Effector memory CD8-positive, alpha-beta T cell (primary cell): ENCODE measurements around the gene PYGO2.

Experiments used
- ATAC-seq: fragments of 150-1000 bp; cut with Tn5 transposase; replicated peaks from 2 replicates; pipeline ENCODE4 v1.10.0; 2021; ENCODE audit warnings: mild to moderate bottlenecking, moderate library complexity
- DNase-seq, 3 experiments: peaks; one replicate each; pipeline ENCODE4 v3.0.0; 2021
- H3K27ac Mint-ChIP-seq, 2 donors: one replicate each; pipeline ENCODE4 v1.8.0; 2022; ENCODE audit warnings: mild to moderate bottlenecking in 2 of 2, mixed read lengths in 2 of 2, moderate library complexity in 2 of 2
- H3K27me3 Mint-ChIP-seq, 2 donors: one replicate each; pipeline ENCODE4 v1.8.0; 2022; ENCODE audit warnings: mixed read lengths in 2 of 2
- H3K36me3 Mint-ChIP-seq: one replicate; pipeline ENCODE4 v1.8.0; 2022; ENCODE audit warnings: mild to moderate bottlenecking, moderate library complexity, mixed read lengths; ENCODE audit not compliant: insufficient read depth
- H3K4me1 Mint-ChIP-seq, 2 donors: one replicate each; pipeline ENCODE4 v1.8.0; 2022; ENCODE audit warnings: low read depth in 2 of 2, mixed read lengths in 2 of 2
- H3K4me3 Mint-ChIP-seq, 2 donors: one replicate each; pipeline ENCODE4 v1.8.0; 2022; ENCODE audit warnings: mild to moderate bottlenecking in 2 of 2, mixed read lengths in 2 of 2, moderate library complexity in 2 of 2
- H3K9me3 Mint-ChIP-seq, 2 donors: one replicate each; pipeline ENCODE4 v1.8.0; 2022; ENCODE audit warnings: mixed read lengths in 2 of 2

The PYGO2 gene

DNA sequence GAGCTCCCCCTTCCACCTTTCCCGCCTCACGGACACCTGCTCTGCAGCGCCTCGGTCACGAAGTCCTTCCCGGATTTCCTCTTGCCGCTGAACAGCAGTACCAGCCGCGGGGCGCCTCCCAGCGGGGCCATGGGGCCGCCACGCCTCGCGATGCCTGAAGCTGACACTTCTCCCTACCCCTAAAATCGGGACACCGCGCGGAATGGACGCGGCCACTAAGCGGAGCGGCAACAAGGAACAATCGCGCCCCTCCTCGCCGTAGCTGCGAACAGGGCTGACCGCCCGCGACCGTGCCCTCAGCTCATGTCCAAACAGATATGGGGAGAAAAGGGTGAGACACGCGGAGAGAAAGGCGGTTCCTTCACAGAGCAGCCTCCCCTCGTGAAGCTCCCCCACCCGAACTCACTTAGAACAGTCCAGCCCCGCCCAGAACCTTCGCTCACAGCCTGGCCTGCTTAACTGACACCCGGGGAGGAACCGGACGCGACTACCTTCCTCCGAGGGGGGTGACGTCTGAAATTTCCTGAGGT is 25.0 kb downstream of the PYGO2 start, which contains the start of gene PMVK:
PMVK (minus strand) TSS at position 165 of the 530 bp plus-strand sequence; CDS start at position 131, 34 bp downstream.
- peak within 1 kb of the TSS; percentile 91 to 94 for H3K4me3 Mint-ChIP-seq
- no peaks in the 10 kb centered on the region for H3K9me3 Mint-ChIP-seq

DNA sequence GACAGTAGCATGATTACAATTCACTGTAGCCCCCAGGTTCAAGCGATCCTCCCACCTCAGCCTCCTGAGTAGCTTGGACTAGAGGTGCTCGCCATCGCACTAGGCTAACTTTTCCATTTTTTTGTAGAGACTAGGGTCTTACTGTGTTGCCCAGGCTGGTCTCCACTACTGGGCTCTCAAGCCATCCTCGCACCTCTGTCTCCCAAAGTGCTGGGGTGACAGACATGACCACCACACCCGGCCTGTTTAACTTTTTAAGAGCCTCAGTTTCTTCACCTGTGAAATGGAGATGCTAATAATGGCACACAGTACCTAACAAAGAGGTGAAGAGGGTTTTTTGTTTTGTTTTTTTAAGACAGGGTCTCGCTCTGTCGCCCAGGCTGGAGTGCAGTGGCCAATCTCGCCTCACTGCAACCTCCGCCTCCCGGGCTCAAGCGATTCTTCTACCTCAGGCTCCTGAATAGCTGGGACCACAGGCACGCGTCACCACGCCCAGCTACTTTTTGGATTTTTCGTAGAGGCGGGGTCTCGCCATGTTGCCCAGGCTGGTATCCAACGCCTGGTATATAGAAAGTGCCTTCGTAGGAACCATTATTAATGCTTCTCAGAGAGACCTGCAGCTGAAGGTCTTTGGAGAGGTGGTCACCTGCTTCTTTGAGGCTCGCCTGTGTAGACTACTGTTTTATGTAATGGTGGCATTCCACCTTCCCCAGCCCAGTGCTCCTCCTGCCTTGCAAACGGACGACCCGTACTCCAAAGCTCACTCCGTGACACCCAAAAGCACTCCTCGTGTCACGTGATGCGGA is 25.6 kb downstream of the PYGO2 start:
- Mint-ChIP-seq H3K9me3 (no peaks in the 10 kb centered on the region), H3K4me3 (peak overlapping the region; percentile 91 to 94), H3K4me1 (peaks cover 39 to 41% of the 10 kb centered on the region in 2 donors), H3K36me3 (peaks cover 45% of the 10 kb centered on the region), H3K27me3 (no peaks in the 10 kb centered on the region), H3K27ac (peak overlapping the region; percentile 99 to 100)
- ATAC-seq (no peak), DNase-seq (no peak)

More for the DNA sequence above, 25.0 kb downstream of the PYGO2 start, which contains the start of gene PMVK:
- H3K27ac Mint-ChIP-seq = peak within 1 kb of the TSS; percentile 99 to 100
- H3K36me3 Mint-ChIP-seq = peaks cover 43% of the 10 kb centered on the region
- H3K4me1 Mint-ChIP-seq = peaks cover 45 to 46% of the 10 kb centered on the region in 2 donors
- ATAC-seq = peak; percentile 79
- peak; percentile 93 to 96 (median 94) for DNase-seq
- no peaks in the 10 kb centered on the region for H3K27me3 Mint-ChIP-seq

DNA sequence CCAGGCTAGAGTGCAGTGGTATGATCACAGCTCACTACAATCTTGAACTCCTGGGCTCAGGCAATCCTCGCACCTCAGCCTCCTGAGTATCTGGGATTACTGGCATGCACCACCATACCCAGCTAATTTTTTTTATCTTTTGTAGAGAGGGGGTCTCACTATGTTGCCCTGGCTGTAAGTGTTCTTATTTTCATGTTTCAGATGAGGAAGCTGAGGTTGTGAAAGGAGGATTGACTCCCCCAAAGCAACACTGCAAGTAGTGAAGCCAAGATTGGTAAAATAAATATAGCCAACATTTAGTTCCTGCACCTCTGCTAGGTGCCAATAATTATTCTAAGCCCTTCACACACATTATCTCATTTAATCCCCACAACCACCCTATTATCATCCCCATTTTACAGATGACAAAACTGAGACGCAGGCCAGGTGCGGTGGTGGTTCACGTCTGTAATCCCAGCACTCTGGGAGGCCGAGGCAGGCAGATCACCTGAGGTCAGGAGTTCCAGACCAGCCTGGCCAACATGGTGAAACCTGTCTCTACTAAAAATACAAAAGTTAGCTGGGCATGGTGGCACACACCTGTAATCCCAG is 27.1 kb downstream of the PYGO2 start:
- peak overlapping the region in 1 of 2 donors; percentile 91 for H3K4me3 Mint-ChIP-seq
- peaks cover 29 to 30% of the 10 kb centered on the region in 2 donors for H3K4me1 Mint-ChIP-seq
- H3K9me3 Mint-ChIP-seq = no peaks in the 10 kb centered on the region
- ATAC-seq (no peak), DNase-seq (no peak)
- H3K36me3 Mint-ChIP-seq = peaks cover 39% of the 10 kb centered on the region
- peak overlapping the region in 1 of 2 donors; percentile 60 for H3K27ac Mint-ChIP-seq
- H3K27me3 Mint-ChIP-seq = no peaks in the 10 kb centered on the region

DNA sequence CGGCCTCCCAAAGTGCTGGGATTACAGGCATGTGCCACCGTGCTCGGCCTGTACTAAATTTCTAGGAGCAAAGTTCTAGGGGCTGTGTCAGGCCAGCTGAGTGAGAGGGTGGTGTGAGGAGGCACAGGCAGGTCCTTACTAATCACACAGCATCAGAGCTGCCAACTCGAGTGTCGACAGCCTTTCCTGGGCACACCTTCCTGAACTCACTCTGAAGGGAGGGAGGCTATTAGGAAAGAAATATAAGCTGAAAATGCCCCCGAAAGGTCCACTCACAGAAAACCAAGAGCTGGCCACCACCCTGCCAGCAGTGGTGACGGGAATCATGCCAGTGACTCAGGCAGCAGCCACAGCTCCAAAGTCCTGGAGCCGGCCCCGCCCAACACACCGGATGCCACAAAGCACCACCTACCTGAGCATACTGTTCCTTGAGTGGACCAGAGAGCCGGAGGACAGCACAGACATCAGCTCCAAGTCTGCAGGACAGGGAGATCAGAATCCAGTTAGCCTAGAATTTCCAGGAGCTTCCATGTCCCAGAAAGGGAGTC is 29.6 kb downstream of the PYGO2 start:
- no peak for DNase-seq
- peaks cover 26% of the 10 kb centered on the region for H3K36me3 Mint-ChIP-seq
- no peak overlapping the region for H3K27ac Mint-ChIP-seq
- H3K4me1 Mint-ChIP-seq = peaks cover 14 to 17% of the 10 kb centered on the region in 2 donors
- no peak for ATAC-seq
- no peaks in the 10 kb centered on the region for H3K27me3 Mint-ChIP-seq
- no peaks in the 10 kb centered on the region for H3K9me3 Mint-ChIP-seq
- no peak overlapping the region for H3K4me3 Mint-ChIP-seq

DNA sequence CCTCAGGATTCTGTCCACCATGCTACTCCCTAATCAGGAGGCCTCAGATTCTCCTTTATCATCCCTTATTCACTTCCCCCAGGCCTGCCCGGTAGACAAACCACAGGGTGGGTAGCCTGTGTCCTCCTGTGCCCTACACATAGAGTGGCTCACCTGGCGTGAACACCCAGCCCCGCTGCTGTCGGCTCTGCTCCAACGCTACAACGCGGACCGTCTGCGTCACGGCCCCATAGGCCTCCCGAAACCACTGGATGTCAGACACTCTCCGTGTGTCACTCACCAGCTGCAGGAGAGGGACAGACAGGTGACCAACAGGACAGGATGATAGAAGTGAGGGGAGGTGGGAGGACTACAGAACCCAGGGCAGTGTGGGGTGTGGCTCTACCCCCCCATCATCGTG is 35.4 kb downstream of the PYGO2 start:
- peak overlapping the region; percentile 59 to 90 for H3K27ac Mint-ChIP-seq
- no peaks in the 10 kb centered on the region for H3K9me3 Mint-ChIP-seq
- H3K4me3 Mint-ChIP-seq = no peak overlapping the region
- ATAC-seq = no peak
- peaks cover 6 to 14% of the 10 kb centered on the region in 2 donors for H3K4me1 Mint-ChIP-seq
- peaks cover 16% of the 10 kb centered on the region for H3K36me3 Mint-ChIP-seq
- no peaks in the 10 kb centered on the region for H3K27me3 Mint-ChIP-seq
- DNase-seq = no peak

DNA sequence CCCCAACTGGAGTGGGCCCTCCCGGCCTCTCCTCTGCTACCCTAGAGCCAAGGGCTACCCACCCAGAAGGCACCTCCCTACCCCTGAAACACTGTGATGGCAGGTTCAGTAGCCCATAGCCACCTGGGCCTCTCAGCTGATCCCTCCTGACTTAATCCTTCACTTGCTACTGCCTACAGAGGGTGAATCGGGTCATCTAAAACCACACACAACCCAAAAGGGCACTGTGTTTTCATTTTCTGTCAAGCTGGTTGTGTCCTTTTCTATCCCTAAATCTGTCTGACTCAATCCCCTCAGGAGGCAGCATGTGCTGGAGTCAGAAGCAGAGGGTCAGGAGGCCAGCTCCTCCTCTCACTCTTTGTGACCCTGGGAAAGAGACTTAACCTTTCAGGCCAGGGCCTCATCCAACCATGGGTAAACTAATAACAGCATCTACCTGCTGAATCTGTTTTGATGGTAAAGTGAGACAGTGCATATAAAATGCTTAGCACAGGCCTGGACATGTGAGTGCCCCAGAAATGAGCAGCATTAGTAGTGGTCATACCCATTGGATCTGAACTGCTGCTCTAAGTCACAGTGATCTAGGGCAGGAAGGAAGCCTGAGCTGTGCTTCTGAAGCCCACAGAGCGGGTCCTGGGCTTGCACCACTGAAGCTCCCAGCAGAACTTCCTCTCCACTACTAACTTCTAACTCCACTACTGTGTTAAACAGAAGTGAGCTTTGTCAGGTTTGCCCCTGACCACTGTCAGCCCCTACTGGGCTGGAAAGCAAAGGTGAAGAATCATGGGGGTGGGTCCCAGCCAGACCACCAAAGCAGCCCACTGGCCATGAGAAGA is 36.0 kb downstream of the PYGO2 start:
- ATAC-seq = peak; percentile 71
- no peaks in the 10 kb centered on the region for H3K27me3 Mint-ChIP-seq
- no peak for DNase-seq
- peak overlapping the region in 1 of 2 donors; percentile 25 for H3K4me3 Mint-ChIP-seq
- H3K36me3 Mint-ChIP-seq = peaks cover 13% of the 10 kb centered on the region
- peak overlapping the region; percentile 59 to 90 for H3K27ac Mint-ChIP-seq
- peaks cover 6 to 14% of the 10 kb centered on the region in 2 donors for H3K4me1 Mint-ChIP-seq
- H3K9me3 Mint-ChIP-seq = no peaks in the 10 kb centered on the region

DNA sequence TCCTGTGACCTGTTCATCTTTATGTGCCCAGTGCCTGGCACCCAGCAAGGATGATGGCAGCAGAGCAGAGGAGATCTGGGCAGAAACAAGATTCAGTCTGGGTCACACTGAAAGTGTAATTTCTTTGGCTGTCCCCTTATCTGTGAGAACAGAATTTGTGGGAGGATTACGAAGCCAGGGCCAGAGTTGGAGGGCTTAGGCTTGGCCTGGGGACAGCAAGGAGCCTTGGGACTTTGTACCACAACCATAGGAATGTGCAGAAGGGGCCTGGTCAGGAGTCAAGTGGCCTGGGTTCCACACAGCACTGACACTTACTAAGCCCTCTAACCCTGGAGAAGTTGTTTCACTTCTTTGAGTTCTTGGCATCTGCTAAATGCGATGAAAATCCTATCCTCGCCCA is 37.9 kb downstream of the PYGO2 start:
- Mint-ChIP-seq H3K9me3 (no peaks in the 10 kb centered on the region), H3K27ac (peak overlapping the region in 1 of 2 donors; percentile 55), H3K27me3 (no peaks in the 10 kb centered on the region), H3K4me3 (no peak overlapping the region), H3K4me1 (peaks cover 6 to 14% of the 10 kb centered on the region in 2 donors), H3K36me3 (peaks cover 13% of the 10 kb centered on the region)
- DNase-seq (no peak), ATAC-seq (no peak)

DNA sequence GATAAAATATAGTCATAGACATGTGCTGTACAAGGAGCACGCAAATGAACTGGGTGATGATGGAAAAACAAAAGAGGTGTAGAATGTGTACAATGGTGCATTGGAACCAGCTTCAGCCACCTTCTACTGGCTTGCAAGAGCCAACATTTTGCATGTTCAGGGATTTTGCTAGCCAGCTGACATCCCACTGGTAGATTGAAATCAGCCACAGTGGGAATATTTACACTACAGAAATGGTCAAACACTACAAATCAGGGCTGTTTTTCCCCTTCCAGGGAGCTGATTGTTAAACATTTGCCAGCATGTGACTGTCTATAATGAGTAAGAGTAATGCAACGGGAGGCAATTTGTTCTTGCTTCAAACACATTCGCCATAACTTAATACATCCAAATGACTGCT is 48.3 kb downstream of the PYGO2 start:
- no peak for DNase-seq
- H3K4me1 Mint-ChIP-seq = no peaks in the 10 kb centered on the region
- H3K36me3 Mint-ChIP-seq = no peaks in the 10 kb centered on the region
- no peak overlapping the region for H3K27ac Mint-ChIP-seq
- H3K4me3 Mint-ChIP-seq = no peak overlapping the region
- no peaks in the 10 kb centered on the region for H3K27me3 Mint-ChIP-seq
- ATAC-seq = no peak
- H3K9me3 Mint-ChIP-seq = no peaks in the 10 kb centered on the region

- H3K4me1 Mint-ChIP-seq = no peaks in the 10 kb centered on the region
- DNase-seq (no peak), ATAC-seq (no peak)
- H3K27me3 Mint-ChIP-seq = no peaks in the 10 kb centered on the region
- H3K36me3 Mint-ChIP-seq = no peaks in the 10 kb centered on the region
- H3K27ac Mint-ChIP-seq = no peak overlapping the region
- H3K9me3 Mint-ChIP-seq = no peaks in the 10 kb centered on the region
- no peak overlapping the region for H3K4me3 Mint-ChIP-seq
Measured at GRCh38 chr1:154912755-154913154, 48.8 kb downstream of the PYGO2 start.

GRCh38 chr1:154911691-154912550 is 49.7 kb downstream of the PYGO2 start:
- Mint-ChIP-seq H3K9me3 (no peaks in the 10 kb centered on the region), H3K4me3 (no peak overlapping the region), H3K4me1 (no peaks in the 10 kb centered on the region), H3K27ac (no peak overlapping the region), H3K27me3 (no peaks in the 10 kb centered on the region), H3K36me3 (no peaks in the 10 kb centered on the region)
- ATAC-seq (no peak), DNase-seq (no peak)

DNA sequence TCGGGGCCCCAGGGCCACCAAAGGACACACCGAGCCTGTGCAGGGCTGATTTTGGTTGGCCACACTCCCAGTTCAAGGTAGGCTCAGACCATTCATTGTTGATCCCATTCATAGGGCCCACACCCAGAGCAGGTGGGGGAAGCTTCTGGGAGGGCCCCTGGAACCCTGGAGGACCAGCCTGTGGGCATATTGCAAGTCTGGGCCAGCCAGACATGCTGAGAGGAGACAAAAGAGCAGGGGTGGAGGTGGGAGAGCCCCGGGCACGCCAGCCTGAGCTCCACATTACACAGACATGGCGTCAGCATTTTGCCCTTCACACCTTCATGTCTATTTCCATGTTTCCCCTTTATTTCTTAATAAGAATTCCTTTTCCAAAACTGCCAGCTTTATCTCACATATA is 50.7 kb downstream of the PYGO2 start:
- ATAC-seq (no peak), DNase-seq (no peak)
- no peaks in the 10 kb centered on the region for H3K4me1 Mint-ChIP-seq
- no peak overlapping the region for H3K4me3 Mint-ChIP-seq
- peak overlapping the region in 1 of 2 donors; percentile 52 for H3K27ac Mint-ChIP-seq
- no peaks in the 10 kb centered on the region for H3K27me3 Mint-ChIP-seq
- H3K9me3 Mint-ChIP-seq = no peaks in the 10 kb centered on the region
- no peaks in the 10 kb centered on the region for H3K36me3 Mint-ChIP-seq

GRCh38 chr1:154908937-154909336 is 52.6 kb downstream of the PYGO2 start:
- Mint-ChIP-seq H3K27ac (no peak overlapping the region), H3K9me3 (no peaks in the 10 kb centered on the region), H3K4me3 (no peak overlapping the region), H3K27me3 (no peaks in the 10 kb centered on the region), H3K36me3 (no peaks in the 10 kb centered on the region), H3K4me1 (no peaks in the 10 kb centered on the region)
- no peak for ATAC-seq
- no peak for DNase-seq
